ENCODE data around the gene DUS3L.

The DUS3L gene

DNA sequence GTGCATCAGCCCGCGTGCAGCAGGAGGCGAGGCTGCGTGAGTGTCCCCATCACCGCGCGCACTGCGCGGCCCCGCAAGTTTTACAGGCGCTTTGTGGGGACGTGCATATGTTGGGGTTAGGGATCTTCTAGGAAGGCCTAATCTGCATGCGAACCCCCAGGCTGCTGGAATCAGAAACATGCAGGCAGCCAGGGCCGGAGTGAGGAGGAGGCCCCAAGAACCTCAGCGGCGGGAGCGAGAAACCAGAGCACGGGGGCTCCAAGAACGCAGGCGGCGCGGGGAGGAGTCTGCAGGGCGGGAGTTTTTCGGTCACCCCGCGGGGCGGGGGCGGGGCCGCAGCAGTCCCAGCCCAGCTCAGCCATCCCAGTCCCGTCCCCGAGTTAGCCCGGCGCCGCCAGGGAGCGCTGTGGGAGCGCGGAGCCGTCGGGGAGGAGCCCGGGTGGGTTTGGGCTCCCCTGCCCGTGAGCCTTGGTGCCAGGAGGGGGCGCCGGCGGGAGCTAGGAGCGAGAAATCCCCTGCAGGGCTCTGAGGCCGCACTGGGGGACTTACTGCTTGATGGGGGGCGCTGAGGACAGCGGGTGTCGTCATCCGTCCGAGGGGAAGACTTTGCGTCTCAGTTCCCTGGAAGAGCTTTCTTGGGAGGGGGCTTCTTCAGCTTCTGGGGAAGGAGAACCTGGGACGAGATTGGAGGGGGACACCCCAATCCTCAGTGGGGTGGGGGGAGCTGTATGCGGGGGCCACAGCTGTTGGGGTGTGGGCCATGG lies 13.0 kb upstream of the DUS3L start:
- Histone ChIP-seq H3K4me3 (replicated peaks; ENCODE audit: insufficient read depth, low read length) (peak overlapping the region; percentile 18), H3K27ac (replicated peaks) (no peak overlapping the region), H3K27me3 (ENCODE audit: insufficient read depth, poor library complexity, severe bottlenecking) (peaks cover 22% of the 10 kb centered on the region)
- TF ChIP-seq GABPA (IDR thresholded peaks at IDR 0.05; ENCODE audit: low read depth): no peak
- TF ChIP-seq, protein P1, sequence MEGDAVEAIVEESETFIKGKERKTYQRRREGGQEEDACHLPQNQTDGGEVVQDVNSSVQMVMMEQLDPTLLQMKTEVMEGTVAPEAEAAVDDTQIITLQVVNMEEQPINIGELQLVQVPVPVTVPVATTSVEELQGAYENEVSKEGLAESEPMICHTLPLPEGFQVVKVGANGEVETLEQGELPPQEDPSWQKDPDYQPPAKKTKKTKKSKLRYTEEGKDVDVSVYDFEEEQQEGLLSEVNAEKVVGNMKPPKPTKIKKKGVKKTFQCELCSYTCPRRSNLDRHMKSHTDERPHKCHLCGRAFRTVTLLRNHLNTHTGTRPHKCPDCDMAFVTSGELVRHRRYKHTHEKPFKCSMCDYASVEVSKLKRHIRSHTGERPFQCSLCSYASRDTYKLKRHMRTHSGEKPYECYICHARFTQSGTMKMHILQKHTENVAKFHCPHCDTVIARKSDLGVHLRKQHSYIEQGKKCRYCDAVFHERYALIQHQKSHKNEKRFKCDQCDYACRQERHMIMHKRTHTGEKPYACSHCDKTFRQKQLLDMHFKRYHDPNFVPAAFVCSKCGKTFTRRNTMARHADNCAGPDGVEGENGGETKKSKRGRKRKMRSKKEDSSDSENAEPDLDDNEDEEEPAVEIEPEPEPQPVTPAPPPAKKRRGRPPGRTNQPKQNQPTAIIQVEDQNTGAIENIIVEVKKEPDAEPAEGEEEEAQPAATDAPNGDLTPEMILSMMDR (IDR thresholded peaks at IDR 0.05; ENCODE audit: insufficient read depth, low read length): peak; percentile 78
- TF ChIP-seq SPI1 (IDR thresholded peaks at IDR 0.05; ENCODE audit: borderline replicate concordance, low read depth): no peak
- no peak for TF ChIP-seq POLR2AphosphoS5 (IDR thresholded peaks at IDR 0.05; ENCODE audit: low read depth)
- peak; percentile 90 to 91 for DNase-seq (ENCODE audit: low read depth in 1 of 2, low spot score in 1 of 2)

DNA sequence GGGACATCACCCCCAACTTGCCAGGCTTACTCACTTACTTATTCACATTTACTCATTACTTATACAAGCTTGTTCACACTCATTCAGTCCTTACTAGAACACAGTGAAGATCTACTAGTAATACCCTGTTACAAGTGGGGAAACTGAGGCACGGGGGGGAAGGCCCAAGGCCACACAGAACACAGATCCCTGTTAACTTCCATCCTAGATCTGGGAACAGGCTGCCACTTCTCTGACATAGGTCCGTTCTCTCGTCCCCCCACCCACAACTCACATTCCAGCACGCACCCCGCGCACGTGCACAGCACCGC lies 12.4 kb upstream of the DUS3L start:
- Histone ChIP-seq H3K4me3 (replicated peaks; ENCODE audit: insufficient read depth, low read length) (peak overlapping the region; percentile 18), H3K27ac (replicated peaks) (no peak overlapping the region), H3K27me3 (ENCODE audit: insufficient read depth, poor library complexity, severe bottlenecking) (peaks cover 22% of the 10 kb centered on the region)
- no peak for DNase-seq (ENCODE audit: low read depth in 1 of 2, low spot score in 1 of 2)
- TF ChIP-seq, protein P2, sequence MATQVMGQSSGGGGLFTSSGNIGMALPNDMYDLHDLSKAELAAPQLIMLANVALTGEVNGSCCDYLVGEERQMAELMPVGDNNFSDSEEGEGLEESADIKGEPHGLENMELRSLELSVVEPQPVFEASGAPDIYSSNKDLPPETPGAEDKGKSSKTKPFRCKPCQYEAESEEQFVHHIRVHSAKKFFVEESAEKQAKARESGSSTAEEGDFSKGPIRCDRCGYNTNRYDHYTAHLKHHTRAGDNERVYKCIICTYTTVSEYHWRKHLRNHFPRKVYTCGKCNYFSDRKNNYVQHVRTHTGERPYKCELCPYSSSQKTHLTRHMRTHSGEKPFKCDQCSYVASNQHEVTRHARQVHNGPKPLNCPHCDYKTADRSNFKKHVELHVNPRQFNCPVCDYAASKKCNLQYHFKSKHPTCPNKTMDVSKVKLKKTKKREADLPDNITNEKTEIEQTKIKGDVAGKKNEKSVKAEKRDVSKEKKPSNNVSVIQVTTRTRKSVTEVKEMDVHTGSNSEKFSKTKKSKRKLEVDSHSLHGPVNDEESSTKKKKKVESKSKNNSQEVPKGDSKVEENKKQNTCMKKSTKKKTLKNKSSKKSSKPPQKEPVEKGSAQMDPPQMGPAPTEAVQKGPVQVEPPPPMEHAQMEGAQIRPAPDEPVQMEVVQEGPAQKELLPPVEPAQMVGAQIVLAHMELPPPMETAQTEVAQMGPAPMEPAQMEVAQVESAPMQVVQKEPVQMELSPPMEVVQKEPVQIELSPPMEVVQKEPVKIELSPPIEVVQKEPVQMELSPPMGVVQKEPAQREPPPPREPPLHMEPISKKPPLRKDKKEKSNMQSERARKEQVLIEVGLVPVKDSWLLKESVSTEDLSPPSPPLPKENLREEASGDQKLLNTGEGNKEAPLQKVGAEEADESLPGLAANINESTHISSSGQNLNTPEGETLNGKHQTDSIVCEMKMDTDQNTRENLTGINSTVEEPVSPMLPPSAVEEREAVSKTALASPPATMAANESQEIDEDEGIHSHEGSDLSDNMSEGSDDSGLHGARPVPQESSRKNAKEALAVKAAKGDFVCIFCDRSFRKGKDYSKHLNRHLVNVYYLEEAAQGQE (IDR thresholded peaks at IDR 0.05; ENCODE audit: insufficient replicate concordance, low read depth): no peak
- no peak for TF ChIP-seq GABPA (IDR thresholded peaks at IDR 0.05; ENCODE audit: low read depth)
- TF ChIP-seq, protein P1 (IDR thresholded peaks at IDR 0.05; ENCODE audit: insufficient read depth, low read length): no peak
- no peak for TF ChIP-seq POLR2AphosphoS5 (IDR thresholded peaks at IDR 0.05; ENCODE audit: low read depth)
- no peak for TF ChIP-seq SPI1 (IDR thresholded peaks at IDR 0.05; ENCODE audit: borderline replicate concordance, low read depth)

DNA sequence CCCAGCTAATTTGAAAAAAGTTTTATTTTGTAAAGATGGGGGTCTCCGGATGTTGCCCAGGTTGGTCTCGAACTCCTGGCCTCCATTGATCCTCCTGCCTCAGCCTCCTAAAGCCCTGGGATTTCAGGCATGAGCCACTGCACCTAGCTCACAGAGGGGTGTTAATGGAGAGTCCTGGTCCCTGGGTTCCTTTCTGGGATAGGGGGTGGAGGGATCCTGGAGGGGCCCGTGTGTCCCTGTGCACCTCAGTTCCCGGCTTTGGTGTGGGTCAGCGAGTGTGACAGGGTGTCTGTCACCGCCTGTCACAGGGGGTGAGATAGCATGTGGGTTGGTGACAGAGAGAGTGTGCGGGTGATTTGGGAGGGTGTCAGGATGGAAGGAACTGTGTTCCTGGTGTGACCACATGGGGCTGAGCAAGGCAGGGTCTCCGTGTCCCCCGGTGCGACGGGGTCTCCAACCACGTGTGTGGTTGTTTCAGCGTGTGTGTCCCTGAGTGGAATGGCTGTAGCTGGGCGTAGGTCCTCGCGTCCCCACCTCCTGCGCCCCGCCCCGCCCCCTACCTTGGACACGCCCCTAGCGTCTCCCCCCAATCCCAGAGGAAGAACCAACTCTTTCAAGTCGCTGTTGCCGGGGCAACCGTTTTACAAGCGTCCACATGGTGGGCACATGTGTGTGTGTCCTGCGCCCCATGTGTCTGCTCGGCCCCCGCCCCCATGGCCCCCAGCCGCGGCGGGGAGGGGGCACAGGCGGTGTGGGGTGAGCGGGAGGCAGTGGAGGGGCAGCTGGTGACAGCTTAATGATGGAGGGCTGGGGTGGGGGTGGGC lies 11.0 kb upstream of the DUS3L start:
- no peak overlapping the region for H3K4me3 ChIP-seq (replicated peaks; ENCODE audit: insufficient read depth, low read length)
- no peak for DNase-seq (ENCODE audit: low read depth in 1 of 2, low spot score in 1 of 2)
- no peak overlapping the region for H3K27ac ChIP-seq (replicated peaks)
- peaks cover 21% of the 10 kb centered on the region for H3K27me3 ChIP-seq (ENCODE audit: insufficient read depth, poor library complexity, severe bottlenecking)
- TF ChIP-seq, protein P2 (IDR thresholded peaks at IDR 0.05; ENCODE audit: insufficient replicate concordance, low read depth): no peak
- no peak for TF ChIP-seq POLR2AphosphoS5 (IDR thresholded peaks at IDR 0.05; ENCODE audit: low read depth)
- TF ChIP-seq SPI1 (IDR thresholded peaks at IDR 0.05; ENCODE audit: borderline replicate concordance, low read depth): no peak
- no peak for TF ChIP-seq GABPA (IDR thresholded peaks at IDR 0.05; ENCODE audit: low read depth)
- TF ChIP-seq, protein P1 (IDR thresholded peaks at IDR 0.05; ENCODE audit: insufficient read depth, low read length): no peak

All from HL-60 (cell line).